Measurements from ENCODE around the gene LDLRAD3.

LDLRAD3 gene

GRCh38 chr11:36009473-36009872, 65.6 kb downstream of the LDLRAD3 start:
- no peaks in the 10 kb centered on the region for H4K20me1 ChIP-seq (ENCODE audit: control insufficient read depth, insufficient read depth, low read depth, low read length)
- no peak overlapping the region for H3K4me3 ChIP-seq (ENCODE audit: low read length)
- H3K4me1 ChIP-seq (ENCODE audit: control insufficient read depth, low read length) = no peaks in the 10 kb centered on the region
- H3K79me2 ChIP-seq (ENCODE audit: control insufficient read depth, low read length) = no peaks in the 10 kb centered on the region
- H3K9me2 ChIP-seq (replicated peaks; ENCODE audit: control insufficient read depth, low read length) = no peaks in the 10 kb centered on the region
- H3K9me3 ChIP-seq (ENCODE audit: control insufficient read depth, insufficient read depth, low read length) = no peaks in the 10 kb centered on the region
- no peaks in the 10 kb centered on the region for H3K36me3 ChIP-seq (ENCODE audit: control insufficient read depth, low read length)
- H3K4me2 ChIP-seq (ENCODE audit: low read length) = no peak overlapping the region
- TF ChIP-seq EZH2phosphoT487 (IDR thresholded peaks at IDR 0.05; ENCODE audit: borderline replicate concordance, low read length) = no peak
- no peak for TF ChIP-seq CTCF (IDR thresholded peaks at IDR 0.05; ENCODE audit: low read depth, low read length, poor library complexity, severe bottlenecking)
- no peaks in the 10 kb centered on the region for H3K27me3 ChIP-seq (ENCODE audit: control insufficient read depth, low read length)
- H3F3A ChIP-seq (ENCODE audit: control insufficient read depth, insufficient read depth) = no peaks in the 10 kb centered on the region
- no peak overlapping the region for H3K27ac ChIP-seq (ENCODE audit: low read depth, low read length)

- H3K4me3 ChIP-seq (ENCODE audit: low read length) = no peak overlapping the region
- no peaks in the 10 kb centered on the region for H3K36me3 ChIP-seq (ENCODE audit: control insufficient read depth, low read length)
- H4K20me1 ChIP-seq (ENCODE audit: control insufficient read depth, insufficient read depth, low read depth, low read length) = no peaks in the 10 kb centered on the region
- no peak for TF ChIP-seq EZH2phosphoT487 (IDR thresholded peaks at IDR 0.05; ENCODE audit: borderline replicate concordance, low read length)
- no peak for TF ChIP-seq CTCF (IDR thresholded peaks at IDR 0.05; ENCODE audit: low read depth, low read length, poor library complexity, severe bottlenecking)
- no peak overlapping the region for H3K4me2 ChIP-seq (ENCODE audit: low read length)
- no peaks in the 10 kb centered on the region for H3K9me2 ChIP-seq (replicated peaks; ENCODE audit: control insufficient read depth, low read length)
- H3F3A ChIP-seq (ENCODE audit: control insufficient read depth, insufficient read depth) = no peaks in the 10 kb centered on the region
- H3K9me3 ChIP-seq (ENCODE audit: control insufficient read depth, insufficient read depth, low read length) = no peaks in the 10 kb centered on the region
- H3K27ac ChIP-seq (ENCODE audit: low read depth, low read length) = no peak overlapping the region
- no peaks in the 10 kb centered on the region for H3K4me1 ChIP-seq (ENCODE audit: control insufficient read depth, low read length)
- H3K27me3 ChIP-seq (ENCODE audit: control insufficient read depth, low read length) = no peaks in the 10 kb centered on the region
- H3K79me2 ChIP-seq (ENCODE audit: control insufficient read depth, low read length) = no peaks in the 10 kb centered on the region
Observed at GRCh38 chr11:36010010-36010740, 66.3 kb downstream of the LDLRAD3 start.

- Histone ChIP-seq H3K4me1 (ENCODE audit: control insufficient read depth, low read length) (no peaks in the 10 kb centered on the region), H3K9me2 (replicated peaks; ENCODE audit: control insufficient read depth, low read length) (no peaks in the 10 kb centered on the region), H4K20me1 (ENCODE audit: control insufficient read depth, insufficient read depth, low read depth, low read length) (no peaks in the 10 kb centered on the region), H3F3A (ENCODE audit: control insufficient read depth, insufficient read depth) (no peaks in the 10 kb centered on the region), H3K4me2 (ENCODE audit: low read length) (no peak overlapping the region), H3K4me3 (ENCODE audit: low read length) (no peak overlapping the region), H3K36me3 (ENCODE audit: control insufficient read depth, low read length) (no peaks in the 10 kb centered on the region), H3K9me3 (ENCODE audit: control insufficient read depth, insufficient read depth, low read length) (no peaks in the 10 kb centered on the region), H3K79me2 (ENCODE audit: control insufficient read depth, low read length) (no peaks in the 10 kb centered on the region), H3K27ac (ENCODE audit: low read depth, low read length) (no peak overlapping the region), H3K27me3 (ENCODE audit: control insufficient read depth, low read length) (no peaks in the 10 kb centered on the region)
- TF ChIP-seq CTCF (IDR thresholded peaks at IDR 0.05; ENCODE audit: low read depth, low read length, poor library complexity, severe bottlenecking) (no peak), EZH2phosphoT487 (IDR thresholded peaks at IDR 0.05; ENCODE audit: borderline replicate concordance, low read length) (no peak)
Observed at GRCh38 chr11:36011574-36011973, 67.7 kb downstream of the LDLRAD3 start.

Measured in DOHH2 (cell line).